IMR-90 (cell line): Measurements from ENCODE around the gene CNTFR.

Experiments
- CTCF ChIP-seq: conservative IDR thresholded peaks from 2 replicates; pipeline ENCODE4 v1.5.1; 2012; ENCODE audit warnings: mild to moderate bottlenecking, low read depth, low read length, improper control_type of control experiment
- MAZ ChIP-seq: IDR thresholded peaks from 2 replicates; pipeline ENCODE4 v1.6.1; 2012; ENCODE audit warnings: low read depth, mild to moderate bottlenecking, low read length, improper control_type of control experiment, moderate library complexity, borderline replicate concordance
- MXI1 ChIP-seq: IDR thresholded peaks from 2 replicates; pipeline ENCODE4 v1.6.1; 2012; ENCODE audit warnings: low read depth, mild to moderate bottlenecking, low read length, moderate library complexity, borderline replicate concordance
- POLR2A ChIP-seq: IDR thresholded peaks from 2 replicates; pipeline ENCODE4 v1.6.1; 2012; ENCODE audit warnings: mild to moderate bottlenecking, low read depth, low read length
- RAD21 ChIP-seq: IDR thresholded peaks from 2 replicates; pipeline ENCODE4 v1.6.1; 2012; ENCODE audit warnings: low read length, improper control_type of control experiment
- RFX5 ChIP-seq: IDR thresholded peaks from 2 replicates; pipeline ENCODE4 v1.8.0; 2012; ENCODE audit warnings: low read depth, mild to moderate bottlenecking, low read length, moderate library complexity
- SMC3 ChIP-seq: fragments of 150-350 bp; IDR thresholded peaks from 2 replicates; pipeline ENCODE4 v1.6.1; 2016; ENCODE audit warnings: low read depth, mild to moderate bottlenecking, antibody characterized with exemption, low read length, moderate library complexity
- USF2 ChIP-seq: fragments of 150-350 bp; IDR thresholded peaks from 2 replicates; pipeline ENCODE4 v1.6.1; 2017; ENCODE audit warnings: mild to moderate bottlenecking, antibody characterized with exemption, low read length, low read depth

GRCh38 chr9:34508951-34509350, 80.6 kb downstream of the CNTFR start:
- TF ChIP-seq CTCF (no peak), RFX5 (no peak), MAZ (no peak), SMC3 (no peak), USF2 (no peak), POLR2A (no peak), RAD21 (no peak), MXI1 (no peak)
